ENCODE measurements around the gene MEP1A.

- no peak for TF ChIP-seq CTCF (IDR thresholded peaks at IDR 0.05)
- TF ChIP-seq JUN (IDR thresholded peaks at IDR 0.05): no peak
- no peak for TF ChIP-seq RNF2 (IDR thresholded peaks at IDR 0.05; ENCODE audit: borderline replicate concordance, low read depth)
- no peak for TF ChIP-seq POLR2A (IDR thresholded peaks at IDR 0.05; ENCODE audit: low read length)
- TF ChIP-seq EP300 (IDR thresholded peaks at IDR 0.05): no peak
- TF ChIP-seq, protein P1, sequence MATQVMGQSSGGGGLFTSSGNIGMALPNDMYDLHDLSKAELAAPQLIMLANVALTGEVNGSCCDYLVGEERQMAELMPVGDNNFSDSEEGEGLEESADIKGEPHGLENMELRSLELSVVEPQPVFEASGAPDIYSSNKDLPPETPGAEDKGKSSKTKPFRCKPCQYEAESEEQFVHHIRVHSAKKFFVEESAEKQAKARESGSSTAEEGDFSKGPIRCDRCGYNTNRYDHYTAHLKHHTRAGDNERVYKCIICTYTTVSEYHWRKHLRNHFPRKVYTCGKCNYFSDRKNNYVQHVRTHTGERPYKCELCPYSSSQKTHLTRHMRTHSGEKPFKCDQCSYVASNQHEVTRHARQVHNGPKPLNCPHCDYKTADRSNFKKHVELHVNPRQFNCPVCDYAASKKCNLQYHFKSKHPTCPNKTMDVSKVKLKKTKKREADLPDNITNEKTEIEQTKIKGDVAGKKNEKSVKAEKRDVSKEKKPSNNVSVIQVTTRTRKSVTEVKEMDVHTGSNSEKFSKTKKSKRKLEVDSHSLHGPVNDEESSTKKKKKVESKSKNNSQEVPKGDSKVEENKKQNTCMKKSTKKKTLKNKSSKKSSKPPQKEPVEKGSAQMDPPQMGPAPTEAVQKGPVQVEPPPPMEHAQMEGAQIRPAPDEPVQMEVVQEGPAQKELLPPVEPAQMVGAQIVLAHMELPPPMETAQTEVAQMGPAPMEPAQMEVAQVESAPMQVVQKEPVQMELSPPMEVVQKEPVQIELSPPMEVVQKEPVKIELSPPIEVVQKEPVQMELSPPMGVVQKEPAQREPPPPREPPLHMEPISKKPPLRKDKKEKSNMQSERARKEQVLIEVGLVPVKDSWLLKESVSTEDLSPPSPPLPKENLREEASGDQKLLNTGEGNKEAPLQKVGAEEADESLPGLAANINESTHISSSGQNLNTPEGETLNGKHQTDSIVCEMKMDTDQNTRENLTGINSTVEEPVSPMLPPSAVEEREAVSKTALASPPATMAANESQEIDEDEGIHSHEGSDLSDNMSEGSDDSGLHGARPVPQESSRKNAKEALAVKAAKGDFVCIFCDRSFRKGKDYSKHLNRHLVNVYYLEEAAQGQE (IDR thresholded peaks at IDR 0.05): no peak
- TF ChIP-seq FOXS1 (CRISPR knock-in tag; IDR thresholded peaks at IDR 0.05): no peak
- no peak for TF ChIP-seq CEBPB (IDR thresholded peaks at IDR 0.05)
- TF ChIP-seq HOXA7 (CRISPR knock-in tag; IDR thresholded peaks at IDR 0.05): no peak
- TF ChIP-seq KDM5A (IDR thresholded peaks at IDR 0.05): no peak
Measured at GRCh38 chr6:46745973-46746372, 47.2 kb upstream of the MEP1A start.

Data from A549 (cell line).